GM23338 (cell line): ENCODE data around the gene NCK2.

Experiments
- CTCF ChIP-seq, 2 experiments: fragments of 200-600 bp in 1 of 2; sonication (generic) in 1 of 2; conservative IDR thresholded peaks; 2 replicates each; pipeline versions ENCODE4 v1.5.1 to v1.6.1; 2016 to 2017; ENCODE audit warnings: antibody characterized with exemption in 2 of 2, low read depth in 2 of 2, mild to moderate bottlenecking in 2 of 2, moderate library complexity in 1 of 2
- JUNB ChIP-seq: IDR thresholded peaks from one replicate; pipeline ENCODE4 v1.6.1; 2016; ENCODE audit warnings: antibody characterized with exemption; ENCODE audit not compliant: unreplicated experiment
- POLR2AphosphoS5 ChIP-seq: IDR thresholded peaks from 2 replicates; pipeline ENCODE4 v1.6.1; 2016; ENCODE audit warnings: antibody characterized with exemption, low read depth
- REST ChIP-seq: IDR thresholded peaks from one replicate; pipeline ENCODE4 v1.6.1; 2018; ENCODE audit warnings: antibody characterized with exemption; ENCODE audit not compliant: unreplicated experiment

- TF ChIP-seq POLR2AphosphoS5 (no peak), CTCF (conservative IDR thresholded peaks at IDR 0.05; ENCODE audit: low read depth in 2 of 2) (no peak), REST (no peak), JUNB (no peak)
Measured at GRCh38 chr2:105910497-105911238, 166.0 kb downstream of the NCK2 start.
